Heart left ventricle (tissue), 13 donors: ENCODE measurements around the gene TRIM58.

Experiments used
- POLR2A ChIP-seq, 2 donors: fragments of 450-650 bp; IDR thresholded peaks; one replicate each; pipeline ENCODE4 v1.6.1; 2017; ENCODE audit warnings: antibody characterized with exemption in 2 of 2, mild to moderate bottlenecking in 2 of 2, moderate library complexity in 2 of 2
- TF ChIP-seq, protein P1 (sequence below), 12 donors: fragments of 200-600 bp; sonication (generic) in 4 of 12; IDR thresholded peaks; one replicate each; pipeline versions ENCODE4 v1.5.0 to v1.8.0; 2018 to 2022; ENCODE audit warnings: antibody characterized with exemption in 12 of 12, mild to moderate bottlenecking in 5 of 12
- donor health status: ischemic (EF 13 %, LVEDD 7.1; RV severe dilation, severe dysfunction).
- donor health status: DM: no; HTN: yes; CAD: no.
- donor health status: DM: no; HTN: no; CAD: no.
- donor health status: ischemic (EF 25% LVEDD 6.9; RV normal size, moderate dysfunction).
- donor health status: ischemic (EF 25% LVEDD 5.7; RV mildly dilated, moderate dysfunction).
- donor health status: ischemic (EF 35%, LVEDD 5.7; RV mildly dilated, moderate dysfunction).
- donor health status: nonischemic (EF 11% LVEDD 7.7; RV severe dilation, severe dysfunction).
- donor health status: DM: yes; HTN: yes; CAD: no.
- donor health status: PGD.
- donor health status: ischemic (EF 29% LVEDD 5.4; RV normal size, mild dysfunction).
- donor health status: nonischemic (EF 23%, LVEDD 6.1; RV moderate dilation, normal function).

DNA sequence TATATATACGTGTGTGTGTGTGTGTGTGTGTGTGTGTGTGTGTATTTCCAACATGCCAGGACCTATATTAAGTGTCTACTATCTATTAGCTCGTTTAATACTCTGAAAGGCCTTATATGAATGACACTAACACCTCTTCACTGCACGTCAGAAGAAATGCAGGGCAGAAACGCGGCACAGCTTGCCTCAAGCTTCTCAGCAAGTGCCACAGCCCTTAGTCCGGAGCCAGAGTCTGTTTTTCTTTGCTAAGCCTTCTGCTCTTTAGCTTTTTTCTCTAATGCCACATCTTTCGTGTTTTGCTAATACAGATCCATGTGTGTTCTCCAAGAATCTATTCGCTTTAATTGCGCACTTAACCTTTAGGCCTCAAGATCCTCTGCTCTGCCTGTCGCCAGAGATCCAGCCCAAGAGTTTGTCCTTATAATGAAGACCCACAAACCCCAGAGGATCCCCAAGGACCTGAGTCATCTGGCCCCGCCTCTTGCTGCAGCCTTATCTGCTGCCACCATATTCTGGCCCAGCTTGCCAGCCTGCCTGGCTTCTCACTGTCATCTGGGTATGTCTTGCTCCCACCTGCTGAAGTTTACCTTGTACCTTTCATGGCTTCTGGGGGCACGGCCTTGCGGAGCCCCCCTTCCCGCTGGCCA is 2.0 kb upstream of the TRIM58 start:
- TF ChIP-seq, protein P1, sequence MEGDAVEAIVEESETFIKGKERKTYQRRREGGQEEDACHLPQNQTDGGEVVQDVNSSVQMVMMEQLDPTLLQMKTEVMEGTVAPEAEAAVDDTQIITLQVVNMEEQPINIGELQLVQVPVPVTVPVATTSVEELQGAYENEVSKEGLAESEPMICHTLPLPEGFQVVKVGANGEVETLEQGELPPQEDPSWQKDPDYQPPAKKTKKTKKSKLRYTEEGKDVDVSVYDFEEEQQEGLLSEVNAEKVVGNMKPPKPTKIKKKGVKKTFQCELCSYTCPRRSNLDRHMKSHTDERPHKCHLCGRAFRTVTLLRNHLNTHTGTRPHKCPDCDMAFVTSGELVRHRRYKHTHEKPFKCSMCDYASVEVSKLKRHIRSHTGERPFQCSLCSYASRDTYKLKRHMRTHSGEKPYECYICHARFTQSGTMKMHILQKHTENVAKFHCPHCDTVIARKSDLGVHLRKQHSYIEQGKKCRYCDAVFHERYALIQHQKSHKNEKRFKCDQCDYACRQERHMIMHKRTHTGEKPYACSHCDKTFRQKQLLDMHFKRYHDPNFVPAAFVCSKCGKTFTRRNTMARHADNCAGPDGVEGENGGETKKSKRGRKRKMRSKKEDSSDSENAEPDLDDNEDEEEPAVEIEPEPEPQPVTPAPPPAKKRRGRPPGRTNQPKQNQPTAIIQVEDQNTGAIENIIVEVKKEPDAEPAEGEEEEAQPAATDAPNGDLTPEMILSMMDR (IDR thresholded peaks at IDR 0.05): no peak
- no peak for TF ChIP-seq POLR2A (IDR thresholded peaks at IDR 0.05)
